Stimulated activated CD4-positive, alpha-beta T cell treated with anti-CD3 and anti-CD28 coated beads, Interleukin-15, amount 100 ng/mL, for 24 hours (primary cell): ENCODE measurements around the gene WDFY2.
"Not testable (repeated sequence)": the region's sequence is repeated elsewhere in the genome, so short reads cannot be mapped to it uniquely, and the experiment has no call there.

ENCODE experiments used
- DNase-seq: peaks from one replicate; pipeline ENCODE4 v3.0.0-alpha.2; 2020

WDFY2 gene

GRCh38 chr13:51674276-51674675 is 90.0 kb downstream of the WDFY2 start:
- DNase-seq: no peak

GRCh38 chr13:51675385-51675784 is 91.1 kb downstream of the WDFY2 start:
- DNase-seq: no peak

GRCh38 chr13:51675877-51676276 is 91.6 kb downstream of the WDFY2 start:
- no peak for DNase-seq

- no peak for DNase-seq
Measured at GRCh38 chr13:51676739-51677138, 92.5 kb downstream of the WDFY2 start.

GRCh38 chr13:51678420-51678819 is 94.2 kb downstream of the WDFY2 start:
- no peak for DNase-seq

- no peak for DNase-seq
Measured at GRCh38 chr13:51679616-51680015, 95.4 kb downstream of the WDFY2 start.

GRCh38 chr13:51681037-51681678 is 96.9 kb downstream of the WDFY2 start:
- no peak for DNase-seq

- no peak for DNase-seq
Measured at GRCh38 chr13:51682686-51683085, 98.4 kb downstream of the WDFY2 start.

GRCh38 chr13:51683597-51683996 is 99.3 kb downstream of the WDFY2 start:
- no peak for DNase-seq

GRCh38 chr13:51684076-51684475 is 99.8 kb downstream of the WDFY2 start:
- no peak for DNase-seq

- DNase-seq: no peak
Measured at GRCh38 chr13:51687947-51688714, 103.9 kb downstream of the WDFY2 start.

- DNase-seq: no peak
Measured at GRCh38 chr13:51688937-51689662, 104.8 kb downstream of the WDFY2 start.

GRCh38 chr13:51689663-51689996 is 105.4 kb downstream of the WDFY2 start:
- no peak for DNase-seq

- DNase-seq: not testable (repeated sequence)
Measured at GRCh38 chr13:51695677-51696076, 111.4 kb downstream of the WDFY2 start.

- no peak for DNase-seq
Measured at GRCh38 chr13:51697181-51697580, 112.9 kb downstream of the WDFY2 start.

- no peak for DNase-seq
Measured at GRCh38 chr13:51697855-51698254, 113.6 kb downstream of the WDFY2 start.

GRCh38 chr13:51698352-51698751 is 114.1 kb downstream of the WDFY2 start:
- no peak for DNase-seq

- no peak for DNase-seq
Measured at GRCh38 chr13:51704399-51705313, 120.4 kb downstream of the WDFY2 start.

GRCh38 chr13:51707461-51707860 is 123.2 kb downstream of the WDFY2 start:
- DNase-seq: no peak

GRCh38 chr13:51713807-51714206 is 129.5 kb downstream of the WDFY2 start:
- DNase-seq: no peak

- no peak for DNase-seq
Measured at GRCh38 chr13:51714663-51715168, 130.5 kb downstream of the WDFY2 start.

- no peak for DNase-seq
Measured at GRCh38 chr13:51715613-51716012, 131.4 kb downstream of the WDFY2 start.
